ENCODE data around the gene PTPN11.
"Not testable (repeated sequence)": the region's sequence is repeated elsewhere in the genome, so short reads cannot be mapped to it uniquely, and the experiment has no call there.

The PTPN11 gene

DNA sequence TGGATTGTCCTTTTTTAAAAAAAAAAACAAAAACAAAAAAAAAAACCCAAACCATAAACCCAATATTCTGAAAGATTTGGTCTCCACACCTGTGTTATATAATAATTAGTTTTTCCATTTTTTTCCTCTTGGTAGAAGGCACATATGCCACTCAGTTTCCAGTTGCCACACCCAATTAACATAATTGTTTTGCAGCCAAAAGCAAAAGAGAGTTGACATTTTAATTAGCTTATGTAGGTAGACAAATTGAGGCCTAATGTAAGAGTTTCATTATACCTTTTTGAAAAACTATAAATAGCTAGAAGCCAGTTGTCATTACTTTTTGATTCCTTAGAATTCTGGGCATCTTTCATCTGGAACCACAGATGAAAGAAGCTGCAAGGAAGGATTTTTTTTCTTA, 21.0 kb downstream of the PTPN11 start:
- no peak for TF ChIP-seq CTCF (conservative IDR thresholded peaks at IDR 0.05; ENCODE audit: low read depth, low read length)
- no peak overlapping the region for H3K4me3 ChIP-seq (ENCODE audit: low read length)
- DNase-seq (ENCODE audit: low read depth): no peak

- not testable (repeated sequence) for H3K4me3 ChIP-seq (ENCODE audit: low read length); DNase-seq (ENCODE audit: low read depth)
Measured at GRCh38 chr12:112440653-112441052, 21.9 kb downstream of the PTPN11 start.

- no peak for DNase-seq (ENCODE audit: low read depth)
- H3K4me3 ChIP-seq (ENCODE audit: low read length): no peak overlapping the region
- no peak for TF ChIP-seq CTCF (conservative IDR thresholded peaks at IDR 0.05; ENCODE audit: low read depth, low read length)
Measured at GRCh38 chr12:112443916-112444315, 25.2 kb downstream of the PTPN11 start.

- no peak for TF ChIP-seq CTCF (conservative IDR thresholded peaks at IDR 0.05; ENCODE audit: low read depth, low read length)
- no peak for DNase-seq (ENCODE audit: low read depth)
- no peak overlapping the region for H3K4me3 ChIP-seq (ENCODE audit: low read length)
Measured at GRCh38 chr12:112446008-112446725, 27.4 kb downstream of the PTPN11 start.

- H3K4me3 ChIP-seq (ENCODE audit: low read length): no peak overlapping the region
- DNase-seq (ENCODE audit: low read depth): no peak
- TF ChIP-seq CTCF (conservative IDR thresholded peaks at IDR 0.05; ENCODE audit: low read depth, low read length): no peak
Measured at GRCh38 chr12:112447106-112447505, 28.4 kb downstream of the PTPN11 start.

DNA sequence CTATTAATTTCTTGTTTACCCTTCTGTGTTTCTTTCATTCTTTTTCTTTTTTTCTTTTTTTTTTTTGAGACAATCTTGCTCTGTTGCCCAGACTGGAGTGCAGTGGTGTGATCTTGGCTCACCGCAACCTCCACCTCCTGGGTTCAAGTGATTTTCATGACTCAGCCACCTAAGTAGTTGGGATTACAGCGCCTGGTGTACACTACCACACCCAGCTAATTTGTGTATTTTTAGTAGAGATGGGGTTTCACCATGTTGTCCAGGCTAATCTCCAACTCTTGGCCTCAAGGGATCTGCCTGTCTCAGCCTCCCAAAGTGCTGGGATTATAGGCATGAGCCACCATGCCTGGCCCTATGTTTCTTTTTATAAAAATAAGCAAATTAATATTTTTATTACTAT, 29.4 kb downstream of the PTPN11 start:
- not testable (repeated sequence) for H3K4me3 ChIP-seq (ENCODE audit: low read length); DNase-seq (ENCODE audit: low read depth)

GRCh38 chr12:112450725-112451124, 32.0 kb downstream of the PTPN11 start:
- TF ChIP-seq CTCF (conservative IDR thresholded peaks at IDR 0.05; ENCODE audit: low read depth, low read length): no peak
- DNase-seq (ENCODE audit: low read depth): no peak
- H3K4me3 ChIP-seq (ENCODE audit: low read length): no peak overlapping the region

GRCh38 chr12:112456029-112456428, 37.3 kb downstream of the PTPN11 start:
- no peak for DNase-seq (ENCODE audit: low read depth)
- H3K4me3 ChIP-seq (ENCODE audit: low read length): no peak overlapping the region
- no peak for TF ChIP-seq CTCF (conservative IDR thresholded peaks at IDR 0.05; ENCODE audit: low read depth, low read length)

DNA sequence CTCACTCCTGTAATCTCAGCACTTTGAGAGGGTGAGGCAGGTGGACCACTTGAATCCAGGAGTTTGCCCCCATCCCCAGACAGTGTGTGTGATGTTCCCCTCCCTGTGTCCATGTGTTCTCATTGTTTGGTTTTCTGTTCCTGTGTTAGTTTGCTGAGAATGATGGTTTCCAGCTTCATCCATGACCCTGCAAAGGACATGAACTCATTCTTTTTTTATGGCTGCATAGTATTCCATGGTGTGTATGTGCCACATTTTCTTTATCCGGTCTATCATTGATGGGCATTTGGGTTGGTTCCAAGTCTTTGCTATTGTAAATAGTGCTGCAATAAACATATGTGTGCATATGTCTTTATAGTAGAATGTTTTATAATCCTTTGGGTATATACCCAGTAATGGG, 38.4 kb downstream of the PTPN11 start:
- not testable (repeated sequence) for H3K4me3 ChIP-seq (ENCODE audit: low read length); DNase-seq (ENCODE audit: low read depth)
